ENCODE results near the gene UGT2B17. TPM values are rescaled to one million over a fixed set of nuclear protein-coding genes. Genes with fewer than 3 reads are reported as not detected.
"Not testable (repeated sequence)": the region's sequence is repeated elsewhere in the genome, so short reads cannot be mapped to it uniquely, and the experiment has no call there.

The UGT2B17 gene
- total RNA-seq: 100 to 1,000 TPM; 561 to 639 TPM

DNA sequence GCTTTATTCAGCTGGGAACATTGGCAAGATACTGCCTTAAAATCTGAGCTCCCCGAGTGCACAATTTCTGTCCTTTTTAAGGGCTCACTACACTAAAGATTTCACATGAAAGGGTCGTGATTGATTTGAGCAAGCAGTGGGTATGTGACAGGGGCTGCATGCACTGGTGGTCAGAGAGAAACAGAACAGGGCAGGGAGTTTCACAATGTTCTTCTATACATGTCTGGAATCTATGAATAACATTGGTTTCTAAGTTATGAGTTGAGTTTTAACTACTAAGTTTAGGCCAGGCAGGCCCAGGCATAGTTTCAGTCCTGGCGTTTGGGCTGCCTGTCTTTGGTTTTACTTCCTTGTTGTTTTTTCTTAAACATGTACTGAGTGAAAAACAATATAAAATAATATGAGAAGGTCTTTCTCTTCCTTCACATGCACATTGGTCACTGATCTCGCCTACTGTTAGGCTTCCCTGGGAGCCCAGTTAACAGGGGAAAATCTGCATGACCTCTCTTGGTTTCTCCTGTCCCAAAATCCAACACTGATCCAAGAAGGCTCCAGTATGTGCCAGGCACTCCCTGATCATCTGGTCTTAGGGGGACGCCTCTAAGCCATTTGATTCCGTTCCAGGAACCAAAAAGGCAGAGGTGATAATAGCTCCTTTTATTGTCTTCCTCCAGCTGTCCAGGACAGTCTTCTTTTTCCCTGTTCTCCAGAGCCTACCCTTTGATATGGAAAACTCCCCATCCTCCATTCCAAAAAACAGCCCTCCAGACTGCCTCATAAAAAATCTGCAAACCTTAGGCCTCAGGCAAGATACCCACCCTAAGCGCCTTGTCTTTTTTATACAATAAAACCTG lies at the start of gene UGT2B17:
Gene UGT2B17, minus strand, starts transcription at position 51 of the 854 bp plus-strand sequence. CDS start 7,838 bp downstream, outside the sequence.
- Histone ChIP-seq H3K9ac (ENCODE audit: low read depth in 2 of 2, low read length in 2 of 2) (no peak within 1 kb of the TSS), H3K9me3 (no peaks in the 10 kb centered on the region), H3K4me1 (no peaks in the 10 kb centered on the region), H3K27ac (no peak within 1 kb of the TSS), H3K36me3 (no peaks in the 10 kb centered on the region), H3K4me3 (no peak within 1 kb of the TSS), H3K27me3 (no peaks in the 10 kb centered on the region)
- TF ChIP-seq, protein P1, sequence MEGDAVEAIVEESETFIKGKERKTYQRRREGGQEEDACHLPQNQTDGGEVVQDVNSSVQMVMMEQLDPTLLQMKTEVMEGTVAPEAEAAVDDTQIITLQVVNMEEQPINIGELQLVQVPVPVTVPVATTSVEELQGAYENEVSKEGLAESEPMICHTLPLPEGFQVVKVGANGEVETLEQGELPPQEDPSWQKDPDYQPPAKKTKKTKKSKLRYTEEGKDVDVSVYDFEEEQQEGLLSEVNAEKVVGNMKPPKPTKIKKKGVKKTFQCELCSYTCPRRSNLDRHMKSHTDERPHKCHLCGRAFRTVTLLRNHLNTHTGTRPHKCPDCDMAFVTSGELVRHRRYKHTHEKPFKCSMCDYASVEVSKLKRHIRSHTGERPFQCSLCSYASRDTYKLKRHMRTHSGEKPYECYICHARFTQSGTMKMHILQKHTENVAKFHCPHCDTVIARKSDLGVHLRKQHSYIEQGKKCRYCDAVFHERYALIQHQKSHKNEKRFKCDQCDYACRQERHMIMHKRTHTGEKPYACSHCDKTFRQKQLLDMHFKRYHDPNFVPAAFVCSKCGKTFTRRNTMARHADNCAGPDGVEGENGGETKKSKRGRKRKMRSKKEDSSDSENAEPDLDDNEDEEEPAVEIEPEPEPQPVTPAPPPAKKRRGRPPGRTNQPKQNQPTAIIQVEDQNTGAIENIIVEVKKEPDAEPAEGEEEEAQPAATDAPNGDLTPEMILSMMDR (IDR thresholded peaks at IDR 0.05): no peak
- intact Hi-C loops (cut with DNase I): no loop called here
- DNase-seq: no peak

- H3K4me1 ChIP-seq; H3K27ac ChIP-seq; DNase-seq; intact Hi-C loops (cut with DNase I); H3K27me3 ChIP-seq; H3K9ac ChIP-seq (ENCODE audit: low read depth in 2 of 2, low read length in 2 of 2); H3K9me3 ChIP-seq; H3K4me3 ChIP-seq; H3K36me3 ChIP-seq: not testable (repeated sequence)
Observed at GRCh38 chr4:68622731-68623130, 46.6 kb upstream of the UGT2B17 start.

- H3K9ac ChIP-seq (ENCODE audit: low read depth in 2 of 2, low read length in 2 of 2): no peak overlapping the region
- no peaks in the 10 kb centered on the region for H3K36me3 ChIP-seq
- H3K9me3 ChIP-seq: no peaks in the 10 kb centered on the region
- DNase-seq: no peak
- intact Hi-C loops (cut with DNase I): no loop called here
- TF ChIP-seq, protein P1 (IDR thresholded peaks at IDR 0.05): no peak
- H3K4me3 ChIP-seq: no peak overlapping the region
- no peaks in the 10 kb centered on the region for H3K27me3 ChIP-seq
- no peak overlapping the region for H3K27ac ChIP-seq
- H3K4me1 ChIP-seq: no peaks in the 10 kb centered on the region
Observed at GRCh38 chr4:68617003-68617698, 41.0 kb upstream of the UGT2B17 start.

DNA sequence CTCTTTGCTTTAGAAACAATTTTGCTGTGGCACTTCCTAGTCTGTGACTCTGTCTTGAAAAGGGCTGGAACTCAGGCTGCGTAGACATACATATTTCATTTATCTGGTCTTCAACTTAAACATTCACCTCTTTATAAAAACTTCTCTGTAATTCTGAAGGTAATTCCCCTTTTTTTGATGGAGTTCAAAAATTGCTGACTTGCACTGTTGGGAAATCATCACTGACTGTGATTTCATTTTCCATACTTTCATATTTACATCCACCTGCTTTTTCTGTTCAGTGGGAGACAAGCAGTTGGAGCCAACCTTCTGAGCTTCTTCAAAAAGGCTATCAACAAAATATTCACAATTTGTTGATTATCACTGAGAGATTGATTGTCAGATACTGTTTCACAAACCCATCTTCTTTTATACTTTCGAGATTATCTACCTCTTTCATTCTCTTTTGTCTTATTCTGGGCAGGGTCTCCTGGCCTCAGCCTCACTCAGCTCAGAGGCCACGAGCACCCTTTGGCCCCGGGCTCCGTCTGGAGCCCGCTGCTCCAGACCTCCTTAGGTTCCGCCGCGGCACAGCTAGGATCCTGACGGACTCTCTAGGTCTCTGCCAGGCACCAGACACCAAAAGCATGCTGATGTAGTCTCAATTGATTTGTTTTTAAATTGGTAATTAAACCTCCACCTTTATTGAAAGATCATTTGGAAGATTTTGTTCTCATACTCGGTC lies 39.7 kb upstream of the UGT2B17 start:
- intact Hi-C loops (cut with DNase I): no loop called here
- Histone ChIP-seq H3K4me3 (no peak overlapping the region), H3K9ac (ENCODE audit: low read depth in 2 of 2, low read length in 2 of 2) (no peak overlapping the region), H3K27me3 (no peaks in the 10 kb centered on the region), H3K9me3 (no peaks in the 10 kb centered on the region), H3K4me1 (no peaks in the 10 kb centered on the region), H3K27ac (no peak overlapping the region), H3K36me3 (no peaks in the 10 kb centered on the region)
- DNase-seq: no peak
- TF ChIP-seq, protein P1 (IDR thresholded peaks at IDR 0.05): no peak

- no peak overlapping the region for H3K4me3 ChIP-seq
- H3K4me1 ChIP-seq: no peaks in the 10 kb centered on the region
- TF ChIP-seq, protein P1 (IDR thresholded peaks at IDR 0.05): no peak
- no peak for DNase-seq
- no peak overlapping the region for H3K9ac ChIP-seq (ENCODE audit: low read depth in 2 of 2, low read length in 2 of 2)
- no peaks in the 10 kb centered on the region for H3K27me3 ChIP-seq
- no peaks in the 10 kb centered on the region for H3K36me3 ChIP-seq
- no peak overlapping the region for H3K27ac ChIP-seq
- no peaks in the 10 kb centered on the region for H3K9me3 ChIP-seq
- intact Hi-C loops (cut with DNase I): no loop called here
Observed at GRCh38 chr4:68613752-68614151, 37.6 kb upstream of the UGT2B17 start.

Measured in colonic mucosa (tissue), 4 donors.